Neutrophil (primary cell): Measurements from ENCODE around the gene DIDO1.
A peak's percentile ranks its signal among the peaks of the same experiment; 100 is the strongest.

ENCODE experiments used
- H3K27ac ChIP-seq: fragments of 200-600 bp; sonication (generic); 2 replicates; pipeline ENCODE4 v1.5.1; 2016; ENCODE audit warnings: mild to moderate bottlenecking, moderate library complexity
- H3K27me3 ChIP-seq: fragments of 200-600 bp; sonication (generic); 2 replicates; pipeline ENCODE4 v1.6.0; 2016; ENCODE audit warnings: mild to moderate bottlenecking
- H3K36me3 ChIP-seq: fragments of 200-600 bp; sonication (generic); 2 replicates; pipeline ENCODE4 v1.5.1; 2017
- H3K4me1 ChIP-seq, 2 experiments: fragments of 200-600 bp in 1 of 2; sonication (generic) in 1 of 2; 1 replicate in 1 of 2; 2 replicates in 1 of 2; pipeline versions ENCODE4 v1.5.1 to v1.6.1; 2013 to 2016; ENCODE audit warnings: low read depth in 1 of 2, low read length in 1 of 2, mild to moderate bottlenecking in 1 of 2, moderate library complexity in 1 of 2; ENCODE audit not compliant: control insufficient read depth in 1 of 2, insufficient read depth in 1 of 2
- H3K4me3 ChIP-seq, 2 experiments: fragments of 200-600 bp in 1 of 2; sonication (generic) in 1 of 2; 1 replicate in 1 of 2; 2 replicates in 1 of 2; pipeline ENCODE4 v1.5.1; 2013 to 2016; ENCODE audit warnings: low read depth in 1 of 2, low read length in 1 of 2, mild to moderate bottlenecking in 1 of 2, moderate library complexity in 1 of 2
- H3K9me3 ChIP-seq: fragments of 200-600 bp; sonication (generic); 2 replicates; pipeline ENCODE4 v1.5.1; 2016
- CTCF ChIP-seq: fragments of 200-600 bp; sonication (generic); IDR thresholded peaks from 2 replicates; pipeline ENCODE4 v1.5.1; 2016; ENCODE audit warnings: antibody characterized with exemption

Gene DIDO1

GRCh38 chr20:62872862-62873261 is 53.4 kb downstream of the DIDO1 start:
- Histone ChIP-seq H3K36me3 (peaks cover 7% of the 10 kb centered on the region), H3K27ac (no peak overlapping the region), H3K27me3 (peaks cover 46% of the 10 kb centered on the region), H3K4me3 (no peak overlapping the region), H3K9me3 (no peaks in the 10 kb centered on the region), H3K4me1 (peaks cover 3 to 5% of the 10 kb centered on the region in 2 experiments)
- TF ChIP-seq CTCF = no peak

GRCh38 chr20:62872184-62872847 is 54.0 kb downstream of the DIDO1 start:
- H3K4me1 ChIP-seq = peaks cover 3 to 5% of the 10 kb centered on the region in 2 experiments

GRCh38 chr20:62864207-62864606 is 62.1 kb downstream of the DIDO1 start:
- TF ChIP-seq CTCF = no peak
- Histone ChIP-seq H3K4me1 (peaks cover 9 to 18% of the 10 kb centered on the region in 2 experiments), H3K27me3 (peaks cover 21% of the 10 kb centered on the region), H3K9me3 (no peaks in the 10 kb centered on the region), H3K4me3 (no peak overlapping the region), H3K27ac (no peak overlapping the region), H3K36me3 (no peaks in the 10 kb centered on the region)

More at GRCh38 chr20:62872184-62872847, 54.0 kb downstream of the DIDO1 start:
- H3K4me3 ChIP-seq = no peak overlapping the region
- H3K27ac ChIP-seq = no peak overlapping the region
- no peak for TF ChIP-seq CTCF
- peaks cover 42% of the 10 kb centered on the region for H3K27me3 ChIP-seq
- no peaks in the 10 kb centered on the region for H3K9me3 ChIP-seq
- H3K36me3 ChIP-seq = peaks cover 6% of the 10 kb centered on the region

- H3K4me1 ChIP-seq = peaks cover 9 to 18% of the 10 kb centered on the region in 2 experiments
- peak within 1 kb of the TSS; percentile 58 for H3K27ac ChIP-seq
- peaks cover 5% of the 10 kb centered on the region for H3K36me3 ChIP-seq
- H3K27me3 ChIP-seq = peaks cover 25% of the 10 kb centered on the region
- TF ChIP-seq CTCF = peak; percentile 36
- H3K9me3 ChIP-seq = no peaks in the 10 kb centered on the region
- H3K4me3 ChIP-seq = peak within 1 kb of the TSS; percentile 52 to 66
Measured at GRCh38 chr20:62861726-62862336, 64.5 kb downstream of the DIDO1 start, which contains the start of gene TCFL5. Gene TCFL5 (minus strand): TSS chr20:62861822. CDS start chr20:62861670, 152 bp downstream.

DNA sequence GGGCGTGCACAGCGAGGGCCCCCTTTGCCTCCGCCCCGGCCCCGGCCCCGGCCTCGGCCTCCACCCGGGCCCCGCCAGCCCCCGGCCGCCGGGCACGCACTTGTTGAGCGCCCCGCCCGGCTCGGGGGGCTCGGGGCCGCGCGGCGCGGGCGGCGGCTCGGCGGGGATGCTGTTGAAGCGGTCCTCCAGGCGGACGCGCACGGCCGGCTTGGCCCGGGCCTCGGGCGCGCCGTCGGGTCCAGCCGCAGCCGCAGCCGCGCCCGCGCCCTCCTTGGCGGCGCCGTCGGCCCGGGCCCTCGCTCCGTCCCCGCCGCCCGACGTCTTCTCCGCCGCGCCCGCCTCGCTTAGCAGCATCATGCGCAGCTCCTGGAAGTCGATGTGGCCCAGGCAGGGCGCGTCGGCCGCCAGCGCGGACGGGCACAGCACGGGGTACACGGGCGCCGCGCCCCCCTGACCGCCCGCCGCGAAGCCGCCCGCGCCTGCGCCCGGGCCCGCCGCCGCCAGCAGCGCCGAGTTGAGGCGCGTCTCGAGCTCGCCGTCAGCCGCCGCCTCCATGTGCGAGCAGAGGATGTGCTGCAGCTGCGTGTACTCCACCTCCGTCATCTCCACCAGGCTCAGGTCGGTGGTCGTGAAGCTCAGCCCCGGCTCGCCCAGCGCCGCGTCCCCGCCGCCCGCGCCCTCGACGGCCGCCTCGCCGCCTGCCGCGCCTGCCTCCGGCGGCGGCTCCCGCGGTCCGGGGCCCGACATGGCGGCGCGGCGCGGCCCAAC is 65.2 kb downstream of the DIDO1 start:
- H3K4me3 ChIP-seq = peak overlapping the region; percentile 52 to 66
- peak overlapping the region; percentile 13 for H3K27ac ChIP-seq
- H3K27me3 ChIP-seq = peaks cover 25% of the 10 kb centered on the region
- H3K9me3 ChIP-seq = no peaks in the 10 kb centered on the region
- peaks cover 7% of the 10 kb centered on the region for H3K36me3 ChIP-seq
- TF ChIP-seq CTCF = no peak
- H3K4me1 ChIP-seq = peaks cover 9 to 18% of the 10 kb centered on the region in 2 experiments
